Activated CD8-positive, alpha-beta memory T cell treated with anti-CD3 and anti-CD28 coated beads, Interleukin-2, amount 50 U/mL, for 24 hours (primary cell): ENCODE results near the gene TSPAN5.

ENCODE experiments used
- DNase-seq: peaks from one replicate; pipeline ENCODE4 v3.0.0-alpha.2; 2020; ENCODE audit errors: extremely low read depth

Gene TSPAN5

GRCh38 chr4:98585596-98585995 is 72.8 kb downstream of the TSPAN5 start:
- DNase-seq = no peak

GRCh38 chr4:98584265-98584664 is 74.1 kb downstream of the TSPAN5 start:
- no peak for DNase-seq

GRCh38 chr4:98583265-98583664 is 75.1 kb downstream of the TSPAN5 start:
- no peak for DNase-seq

GRCh38 chr4:98581126-98581525 is 77.3 kb downstream of the TSPAN5 start:
- DNase-seq = no peak

- DNase-seq = no peak
Measured at GRCh38 chr4:98577956-98578355, 80.5 kb downstream of the TSPAN5 start.

- no peak for DNase-seq
Measured at GRCh38 chr4:98574816-98575215, 83.6 kb downstream of the TSPAN5 start.

- no peak for DNase-seq
Measured at GRCh38 chr4:98573791-98574190, 84.6 kb downstream of the TSPAN5 start.

- DNase-seq = no peak
Measured at GRCh38 chr4:98572697-98573096, 85.7 kb downstream of the TSPAN5 start.

GRCh38 chr4:98571161-98571786 is 87.1 kb downstream of the TSPAN5 start:
- no peak for DNase-seq

- DNase-seq = no peak
Measured at GRCh38 chr4:98570151-98570797, 88.1 kb downstream of the TSPAN5 start.

- DNase-seq = no peak
Measured at GRCh38 chr4:98568941-98569663, 89.3 kb downstream of the TSPAN5 start.

- DNase-seq = no peak
Measured at GRCh38 chr4:98567611-98568010, 90.8 kb downstream of the TSPAN5 start.

- DNase-seq = no peak
Measured at GRCh38 chr4:98566361-98567008, 91.9 kb downstream of the TSPAN5 start.

GRCh38 chr4:98565681-98566301 is 92.6 kb downstream of the TSPAN5 start:
- no peak for DNase-seq

- no peak for DNase-seq
Measured at GRCh38 chr4:98564852-98565251, 93.6 kb downstream of the TSPAN5 start.

GRCh38 chr4:98560321-98560720 is 98.1 kb downstream of the TSPAN5 start:
- no peak for DNase-seq

GRCh38 chr4:98558471-98559169 is 99.8 kb downstream of the TSPAN5 start:
- no peak for DNase-seq

- no peak for DNase-seq
Measured at GRCh38 chr4:98557194-98557892, 101.1 kb downstream of the TSPAN5 start.

GRCh38 chr4:98556451-98556850 is 102.0 kb downstream of the TSPAN5 start:
- DNase-seq = no peak

GRCh38 chr4:98555798-98556445 is 102.5 kb downstream of the TSPAN5 start:
- no peak for DNase-seq
